Measurements from ENCODE around the gene ANKRD34A. TPM values are rescaled to one million over a fixed set of nuclear protein-coding genes. Genes with fewer than 3 reads are reported as not detected.

The ANKRD34A gene
- total RNA-seq, 1 experiment from 2014 or later = 0.19 TPM

GRCh38 chr1:145947551-145947950, 16.8 kb downstream of the ANKRD34A start:
- H3K4me3 Mint-ChIP-seq (ENCODE audit: low read depth, unreplicated experiment) = no peak overlapping the region
- H3K27me3 Mint-ChIP-seq (ENCODE audit: unreplicated experiment) = no peaks in the 10 kb centered on the region
- no peaks in the 10 kb centered on the region for H3K36me3 Mint-ChIP-seq (ENCODE audit: insufficient read depth, unreplicated experiment)
- no peaks in the 10 kb centered on the region for H3K9me3 Mint-ChIP-seq (ENCODE audit: low read depth, unreplicated experiment)
- CTCF ChIA-PET = no interaction called here
- no peak for TF ChIP-seq CTCF (IDR thresholded peaks at IDR 0.05; ENCODE audit: unreplicated experiment)
- no peaks in the 10 kb centered on the region for H3K4me1 Mint-ChIP-seq (ENCODE audit: low read depth, unreplicated experiment)
- no peak overlapping the region for H3K27ac Mint-ChIP-seq (ENCODE audit: unreplicated experiment)
- DNase-seq = no peak
- intact Hi-C loops (cut with micrococcal nuclease; ENCODE audit: unreplicated experiment) = no loop called here
- BruUV-seq (replicated peaks) = no TSS peak

GRCh38 chr1:145946477-145946986, 17.8 kb downstream of the ANKRD34A start:
- TF ChIP-seq CTCF (IDR thresholded peaks at IDR 0.05; ENCODE audit: unreplicated experiment) = no peak
- intact Hi-C loops (cut with micrococcal nuclease; ENCODE audit: unreplicated experiment) = no loop called here
- no peaks in the 10 kb centered on the region for H3K27me3 Mint-ChIP-seq (ENCODE audit: unreplicated experiment)
- DNase-seq = no peak
- H3K27ac Mint-ChIP-seq (ENCODE audit: unreplicated experiment) = no peak overlapping the region
- BruUV-seq (replicated peaks) = no TSS peak
- no peaks in the 10 kb centered on the region for H3K4me1 Mint-ChIP-seq (ENCODE audit: low read depth, unreplicated experiment)
- H3K4me3 Mint-ChIP-seq (ENCODE audit: low read depth, unreplicated experiment) = no peak overlapping the region
- no peaks in the 10 kb centered on the region for H3K36me3 Mint-ChIP-seq (ENCODE audit: insufficient read depth, unreplicated experiment)
- no peaks in the 10 kb centered on the region for H3K9me3 Mint-ChIP-seq (ENCODE audit: low read depth, unreplicated experiment)
- CTCF ChIA-PET = no interaction called here

- intact Hi-C loops (cut with micrococcal nuclease; ENCODE audit: unreplicated experiment) = no loop called here
- H3K4me1 Mint-ChIP-seq (ENCODE audit: low read depth, unreplicated experiment) = no peaks in the 10 kb centered on the region
- CTCF ChIA-PET = interaction anchor here (0.7 to 1.4 kb wide), 3 partner anchors 14 to 224 kb away, joined by 3 to 4 read pairs (median 4); partner anchors contain the start of gene LIX1L
- H3K36me3 Mint-ChIP-seq (ENCODE audit: insufficient read depth, unreplicated experiment) = no peaks in the 10 kb centered on the region
- H3K27ac Mint-ChIP-seq (ENCODE audit: unreplicated experiment) = no peak overlapping the region
- H3K4me3 Mint-ChIP-seq (ENCODE audit: low read depth, unreplicated experiment) = no peak overlapping the region
- BruUV-seq (replicated peaks) = no TSS peak
- no peaks in the 10 kb centered on the region for H3K9me3 Mint-ChIP-seq (ENCODE audit: low read depth, unreplicated experiment)
- H3K27me3 Mint-ChIP-seq (ENCODE audit: unreplicated experiment) = no peaks in the 10 kb centered on the region
- no peak for TF ChIP-seq CTCF (IDR thresholded peaks at IDR 0.05; ENCODE audit: unreplicated experiment)
- DNase-seq = no peak
These were observed 19.8 kb downstream of the ANKRD34A start for GRCh38 chr1:145944532-145944931.

- CTCF ChIA-PET = interaction anchor here (1.9 kb wide), 1 partner anchor 16 kb away, joined by 6 read pairs; the partner anchor contains the start of gene RBM8A
- no peaks in the 10 kb centered on the region for H3K27me3 Mint-ChIP-seq (ENCODE audit: unreplicated experiment)
- no peaks in the 10 kb centered on the region for H3K9me3 Mint-ChIP-seq (ENCODE audit: low read depth, unreplicated experiment)
- DNase-seq = no peak
- no TSS peak for BruUV-seq (replicated peaks)
- H3K27ac Mint-ChIP-seq (ENCODE audit: unreplicated experiment) = no peak overlapping the region
- intact Hi-C loops (cut with micrococcal nuclease; ENCODE audit: unreplicated experiment) = no loop called here
- no peaks in the 10 kb centered on the region for H3K36me3 Mint-ChIP-seq (ENCODE audit: insufficient read depth, unreplicated experiment)
- no peak overlapping the region for H3K4me3 Mint-ChIP-seq (ENCODE audit: low read depth, unreplicated experiment)
- no peaks in the 10 kb centered on the region for H3K4me1 Mint-ChIP-seq (ENCODE audit: low read depth, unreplicated experiment)
- no peak for TF ChIP-seq CTCF (IDR thresholded peaks at IDR 0.05; ENCODE audit: unreplicated experiment)
These were observed 21.5 kb downstream of the ANKRD34A start for GRCh38 chr1:145942871-145943270.

All from Calu3 (cell line).